BJ (cell line): ENCODE measurements around the gene ACAT1. TPM values are rescaled to one million over a fixed set of nuclear protein-coding genes. Genes with fewer than 3 reads are reported as not detected.

ENCODE experiments used
- CTCF ChIA-PET: fragments of 350-600 bp; formaldehyde crosslinking; extraction: SDS; loops from one replicate; lab custom pipeline; 2021; ENCODE audit warnings: antibody characterized with exemption, inconsistent platforms; lab: Yijun Ruan, JAX
- POLR2A ChIA-PET: fragments of 300-600 bp; sonication (Branson Sonifier 250); formaldehyde crosslinking; extraction: SDS; loops from one replicate; lab custom pipeline; 2021; ENCODE audit warnings: antibody characterized with exemption; lab: Charles Lee
- DNase-seq: peaks from one replicate; pipeline ENCODE4 v3.0.0-alpha.2; 2011; ENCODE audit warnings: low read depth
- H3K27me3 ChIP-seq: 2 replicates; pipeline ENCODE4 v1.6.0; 2011; ENCODE audit warnings: low read length; ENCODE audit not compliant: control insufficient read depth, insufficient read depth
- H3K36me3 ChIP-seq: 2 replicates; pipeline ENCODE4 v1.5.1; 2011; ENCODE audit warnings: low read length; ENCODE audit not compliant: control insufficient read depth, insufficient read depth
- H3K4me3 ChIP-seq: 2 replicates; pipeline ENCODE4 v1.5.1; 2011; ENCODE audit warnings: low read depth, mild to moderate bottlenecking, control low read depth, low read length
- CTCF ChIP-seq: IDR thresholded peaks from 2 replicates; pipeline ENCODE4 v1.5.1; 2011; ENCODE audit warnings: low read depth, mild to moderate bottlenecking, control low read depth, inconsistent platforms, low read length, moderate library complexity; ENCODE audit not compliant: insufficient read depth
- polyA plus RNA-seq: library from polyadenylated mRNA; depleted of rRNA; stranded (reverse); fragments of >200 nt; gene quantifications from 2 replicates; pipeline ENCODE4 v1.2.3, GENCODE V29; 2011

ACAT1 gene
- polyA plus RNA-seq, 1 experiment: 43.4 TPM

GRCh38 chr11:108142304-108142703 is 20.9 kb downstream of the ACAT1 start:
- POLR2A ChIA-PET: no interaction called here
- Histone ChIP-seq H3K4me3 (no peak overlapping the region), H3K36me3 (peaks cover 6% of the 10 kb centered on the region), H3K27me3 (no peaks in the 10 kb centered on the region)
- DNase-seq: no peak
- CTCF ChIA-PET: no interaction called here
- TF ChIP-seq CTCF: no peak

GRCh38 chr11:108144615-108145014 is 23.2 kb downstream of the ACAT1 start:
- no peak overlapping the region for H3K4me3 ChIP-seq
- CTCF ChIA-PET: interaction anchor here (0.7 kb wide), 2 partner anchors 26 to 145 kb away, joined by 3 read pairs; no protein-coding TSS in a partner anchor
- no peaks in the 10 kb centered on the region for H3K27me3 ChIP-seq
- TF ChIP-seq CTCF: no peak
- H3K36me3 ChIP-seq: peaks cover 10% of the 10 kb centered on the region
- POLR2A ChIA-PET: no interaction called here
- DNase-seq: no peak

GRCh38 chr11:108147150-108147549 is 25.8 kb downstream of the ACAT1 start:
- DNase-seq: no peak
- H3K36me3 ChIP-seq: peaks cover 12% of the 10 kb centered on the region
- ChIA-PET POLR2A (no interaction called here), CTCF (no interaction called here)
- TF ChIP-seq CTCF: no peak
- no peak overlapping the region for H3K4me3 ChIP-seq
- no peaks in the 10 kb centered on the region for H3K27me3 ChIP-seq

- ChIA-PET CTCF (no interaction called here), POLR2A (no interaction called here)
- Histone ChIP-seq H3K36me3 (peaks cover 12% of the 10 kb centered on the region), H3K27me3 (no peaks in the 10 kb centered on the region), H3K4me3 (no peak overlapping the region)
- no peak for DNase-seq
- no peak for TF ChIP-seq CTCF
Measured at GRCh38 chr11:108148556-108148955, 27.2 kb downstream of the ACAT1 start.

GRCh38 chr11:108154591-108154990 is 33.2 kb downstream of the ACAT1 start:
- ChIA-PET CTCF (no interaction called here), POLR2A (no interaction called here)

More at GRCh38 chr11:108154591-108154990, 33.2 kb downstream of the ACAT1 start:
- no peak for TF ChIP-seq CTCF
- Histone ChIP-seq H3K4me3 (no peak overlapping the region), H3K27me3 (no peaks in the 10 kb centered on the region), H3K36me3 (peaks cover 5% of the 10 kb centered on the region)
- DNase-seq: no peak
